HG02588 (cell line): Measurements from ENCODE around the gene ANTXRL.
"Not testable (repeated sequence)": the region's sequence is repeated elsewhere in the genome, so short reads cannot be mapped to it uniquely, and the experiment has no call there.

ENCODE experiments used
- ATAC-seq: cut with Tn5 transposase; IDR thresholded peaks from one replicate; pipeline ENCODE4 v1.9.1; 2021; ENCODE audit warnings: mild to moderate bottlenecking, moderate library complexity; ENCODE audit not compliant: unreplicated experiment

Gene ANTXRL

DNA sequence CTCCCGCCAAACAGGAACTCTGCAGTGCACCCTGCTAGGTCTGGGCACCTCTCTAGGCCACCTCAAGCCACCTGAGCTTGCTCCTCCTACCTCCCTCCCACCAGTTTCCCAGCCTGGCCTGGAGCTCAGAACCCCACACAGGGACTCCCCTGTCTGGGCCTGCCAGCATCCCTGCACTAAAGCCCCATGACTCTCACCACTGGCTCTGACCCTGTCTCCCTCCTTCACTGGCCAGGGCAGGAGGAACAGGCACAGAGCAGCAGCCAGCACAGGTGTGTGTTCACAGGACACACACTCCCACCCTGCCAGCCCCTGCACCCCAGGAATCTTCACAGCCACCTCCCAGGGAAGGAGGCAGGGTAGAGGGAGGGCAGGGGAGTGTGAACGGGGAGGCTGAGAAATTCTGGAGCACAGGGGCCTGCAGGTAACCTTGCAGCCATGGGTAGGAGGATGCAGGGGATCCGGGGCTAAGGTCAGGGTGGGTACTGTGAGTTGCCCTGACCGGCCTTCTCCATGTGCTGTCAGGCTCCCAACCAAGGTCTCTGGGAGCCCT lies 13.9 kb upstream of the ANTXRL start:
- ATAC-seq, result no peak

DNA sequence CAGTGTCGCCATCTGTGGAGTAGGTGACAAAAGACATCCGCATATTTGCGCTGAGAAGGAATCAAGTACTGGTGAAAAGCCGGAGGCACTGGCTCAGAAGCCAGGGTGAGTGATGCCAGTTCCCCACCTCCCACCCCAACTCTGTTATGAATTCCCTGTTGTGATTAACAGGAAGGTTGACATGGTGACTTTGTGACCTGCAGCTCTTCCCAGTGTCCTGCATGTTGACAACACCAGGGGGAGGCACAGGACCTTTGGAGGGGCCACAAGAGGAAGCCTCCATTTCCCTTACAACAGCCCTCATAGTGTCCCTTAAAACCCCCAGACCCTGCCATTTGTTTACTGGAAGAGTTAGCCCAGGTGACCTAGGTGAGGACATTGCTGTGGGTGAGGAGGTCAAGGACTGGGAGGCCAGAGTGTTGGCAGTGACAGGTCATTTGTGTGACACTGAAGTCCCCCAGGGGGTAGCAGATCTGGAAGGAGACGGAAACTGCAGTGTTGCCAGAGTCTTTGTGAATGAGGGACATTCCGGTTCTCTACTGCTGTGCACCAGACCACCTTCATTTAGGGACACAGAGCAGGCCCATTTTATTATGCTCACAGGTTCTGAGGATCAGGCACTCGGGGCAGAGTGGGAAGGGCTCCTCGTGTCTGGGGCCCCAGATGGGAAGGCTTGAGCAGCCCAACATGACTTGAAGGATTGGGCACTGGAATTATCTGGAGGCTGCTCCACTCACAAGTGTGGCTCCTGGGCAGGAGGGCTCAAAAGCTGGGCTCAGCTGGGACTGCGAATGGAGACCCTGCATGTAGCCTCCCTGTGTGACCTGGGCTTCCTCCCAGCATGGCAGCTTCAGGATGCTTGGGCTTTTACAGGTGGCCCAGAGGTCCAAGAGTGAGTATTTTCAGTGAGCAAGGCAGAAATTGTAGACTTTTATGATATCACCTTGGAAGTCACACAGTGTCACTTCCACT lies 13.0 kb upstream of the ANTXRL start:
- no peak for ATAC-seq

DNA sequence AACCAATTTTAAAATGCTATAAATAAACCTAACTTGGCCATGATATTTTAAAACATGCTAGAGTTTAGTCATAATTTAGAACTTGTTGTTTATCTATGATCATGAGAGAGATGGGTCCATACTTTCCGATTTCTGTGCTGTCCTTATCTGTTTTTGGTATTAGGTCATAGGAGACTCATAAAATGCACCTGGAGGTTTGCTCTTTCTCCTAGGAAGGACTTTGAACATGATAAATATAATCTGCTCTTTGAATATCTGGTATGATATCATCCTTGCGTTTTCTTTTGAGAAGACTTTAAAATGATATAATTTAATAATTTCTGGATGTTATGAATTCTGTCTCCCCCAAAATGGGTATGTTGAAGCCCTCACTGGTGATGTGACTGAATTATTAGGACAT lies 9.0 kb upstream of the ANTXRL start:
- no peak for ATAC-seq

DNA sequence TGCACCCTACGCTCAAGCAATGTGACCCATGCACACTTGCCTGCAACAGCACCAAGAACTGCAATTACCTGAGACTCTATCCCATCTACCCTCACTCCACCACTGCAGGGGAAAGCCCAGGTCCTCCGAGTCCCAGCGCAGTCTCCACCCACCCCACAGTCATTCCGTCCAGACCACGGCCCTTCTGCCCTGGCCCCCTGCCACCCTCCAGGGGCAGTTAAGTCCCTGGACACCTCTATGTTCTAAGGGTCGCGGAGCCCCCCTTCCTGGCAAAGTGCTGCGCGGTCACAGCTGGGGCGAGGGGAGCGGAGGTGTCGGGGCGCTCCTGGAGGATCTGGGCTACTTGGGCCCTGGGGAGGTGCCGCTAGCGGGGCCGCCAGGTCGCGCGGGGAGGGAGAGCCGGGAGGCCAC lies 4.4 kb upstream of the ANTXRL start:
- not testable (repeated sequence) for ATAC-seq

DNA sequence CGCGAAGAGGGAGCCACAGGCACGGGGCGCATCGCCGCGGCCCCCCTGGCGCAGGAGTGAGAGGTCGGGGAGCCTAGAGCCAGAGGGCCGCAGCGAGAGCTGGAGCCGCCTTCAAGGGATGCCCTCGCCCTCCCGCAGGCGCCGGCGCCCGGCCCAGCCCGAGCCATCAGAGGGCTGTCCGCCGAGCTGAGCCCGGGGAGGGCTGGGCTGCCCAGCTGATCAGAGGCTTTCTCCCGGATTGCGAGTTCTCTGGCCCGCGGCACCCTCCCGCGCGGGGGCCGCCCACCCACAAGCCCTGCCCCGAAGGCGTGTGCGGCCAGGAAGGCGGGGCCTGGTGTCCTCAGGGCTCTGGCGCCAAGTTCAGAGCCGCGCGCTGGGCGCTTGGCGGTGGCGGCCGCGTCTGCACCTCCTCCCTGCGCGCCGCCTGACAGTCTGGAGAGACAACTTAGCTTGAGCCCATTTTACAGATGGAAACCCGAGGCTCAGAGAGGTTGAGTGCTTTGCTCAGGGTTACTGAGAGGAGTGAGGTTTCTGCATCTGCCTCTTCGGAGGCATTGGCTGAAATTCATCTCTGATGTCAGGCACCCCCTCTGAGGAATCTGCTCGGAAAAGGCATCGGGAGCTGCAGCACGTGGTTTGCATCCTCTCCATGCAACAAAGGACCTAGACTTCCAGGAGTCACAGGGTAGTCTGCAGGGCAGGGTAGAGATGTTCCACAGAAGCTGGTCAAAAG lies 3.8 kb upstream of the ANTXRL start:
- no peak for ATAC-seq

DNA sequence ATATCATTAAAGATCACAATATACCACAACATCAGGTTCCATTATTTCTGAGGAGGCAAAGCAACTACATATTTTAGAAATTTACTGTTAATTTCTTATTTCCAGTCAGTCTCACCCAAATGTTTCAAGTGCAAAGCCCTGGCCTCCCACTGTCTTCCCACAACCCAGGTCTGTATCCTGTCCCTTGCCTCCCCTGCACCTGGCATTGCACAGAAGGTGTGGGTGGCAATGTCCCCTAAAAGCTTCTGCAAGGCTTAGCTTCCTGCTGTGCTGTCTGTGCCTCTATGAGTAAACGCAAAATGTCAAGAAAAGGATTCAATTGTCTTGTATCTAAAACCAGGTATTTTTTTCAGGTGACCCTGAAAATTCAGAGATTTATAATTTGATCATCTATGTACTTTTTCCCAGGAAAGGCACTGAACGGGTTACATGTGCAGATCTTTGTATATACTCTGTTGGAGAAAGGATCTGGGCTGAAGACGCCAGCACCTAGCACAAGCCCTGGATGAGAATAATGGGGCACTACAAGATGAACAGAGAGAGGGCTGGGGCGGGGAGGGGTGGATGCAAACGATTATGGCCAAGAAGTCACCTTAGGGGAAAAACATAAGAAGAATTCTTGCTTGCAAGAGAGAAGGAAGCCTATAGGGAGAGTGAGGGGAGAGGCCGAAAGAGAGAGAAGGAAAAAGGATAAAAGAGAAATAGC lies 3.1 kb upstream of the ANTXRL start:
- no peak for ATAC-seq

DNA sequence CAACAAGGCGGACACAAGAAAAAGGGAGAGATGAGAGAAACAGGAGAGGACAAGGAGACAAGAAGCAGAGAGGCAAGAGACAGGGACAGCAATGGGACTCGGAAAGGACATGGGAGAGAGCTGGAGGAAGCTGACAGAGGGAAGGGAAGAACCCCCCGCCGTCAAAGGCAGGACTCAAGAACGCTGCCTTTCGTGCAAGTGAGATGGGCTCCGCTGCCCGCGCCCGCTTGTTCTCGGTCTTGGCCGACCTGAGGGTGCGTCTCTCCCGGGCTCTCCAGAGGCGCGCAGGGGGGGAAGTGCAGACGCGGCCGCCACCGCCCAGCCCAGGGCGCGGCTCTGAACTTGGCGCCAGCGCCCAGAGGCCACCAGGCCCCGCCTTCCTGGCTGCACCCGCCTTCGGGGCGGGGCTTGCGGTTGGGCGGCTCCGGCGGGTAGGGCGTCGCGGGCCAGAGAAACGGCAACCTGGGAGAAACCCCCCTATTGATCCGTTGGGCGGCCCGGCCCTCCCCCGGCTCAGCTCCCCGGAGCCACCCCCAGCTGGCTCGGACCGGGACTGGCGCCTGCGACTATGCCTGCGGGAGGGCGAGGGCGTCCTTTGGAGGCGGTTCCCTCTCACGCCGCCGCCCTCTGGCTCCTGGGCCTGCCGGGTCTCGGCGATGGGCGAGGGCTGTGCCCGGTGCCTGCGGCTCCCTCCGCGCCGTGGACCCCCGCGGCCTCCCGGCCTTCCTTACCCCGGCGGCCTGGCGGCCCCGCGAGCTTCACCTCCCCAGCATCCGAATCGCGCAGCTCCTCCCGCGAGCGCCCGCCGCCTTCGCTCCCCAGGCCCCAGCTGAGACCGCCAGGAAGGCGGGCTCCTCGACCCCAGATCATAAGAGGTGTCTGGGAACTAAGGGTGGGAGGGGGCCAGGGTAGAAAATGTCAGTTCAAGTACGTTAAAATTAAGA lies 2.2 kb upstream of the ANTXRL start:
- peak; percentile 95 for ATAC-seq

DNA sequence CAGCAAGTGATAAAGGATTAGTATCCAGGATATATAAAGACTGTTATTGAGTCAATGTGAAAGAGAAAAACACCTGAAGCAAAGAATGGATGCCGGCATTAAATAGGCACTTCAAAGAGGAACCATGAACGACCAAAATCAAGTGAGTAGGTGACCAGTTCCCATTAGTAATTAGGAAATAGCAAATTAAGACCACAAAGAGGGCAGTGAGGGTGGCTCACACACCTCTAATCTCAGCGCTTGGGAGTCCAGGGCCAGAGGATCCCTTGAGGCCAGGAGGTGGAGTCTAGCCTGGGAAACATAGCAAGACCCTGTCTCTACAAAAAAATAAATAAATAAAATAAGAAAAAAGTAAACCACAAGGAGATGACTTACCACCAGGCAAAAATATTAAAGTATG lies 1.5 kb upstream of the ANTXRL start:
- no peak for ATAC-seq

DNA sequence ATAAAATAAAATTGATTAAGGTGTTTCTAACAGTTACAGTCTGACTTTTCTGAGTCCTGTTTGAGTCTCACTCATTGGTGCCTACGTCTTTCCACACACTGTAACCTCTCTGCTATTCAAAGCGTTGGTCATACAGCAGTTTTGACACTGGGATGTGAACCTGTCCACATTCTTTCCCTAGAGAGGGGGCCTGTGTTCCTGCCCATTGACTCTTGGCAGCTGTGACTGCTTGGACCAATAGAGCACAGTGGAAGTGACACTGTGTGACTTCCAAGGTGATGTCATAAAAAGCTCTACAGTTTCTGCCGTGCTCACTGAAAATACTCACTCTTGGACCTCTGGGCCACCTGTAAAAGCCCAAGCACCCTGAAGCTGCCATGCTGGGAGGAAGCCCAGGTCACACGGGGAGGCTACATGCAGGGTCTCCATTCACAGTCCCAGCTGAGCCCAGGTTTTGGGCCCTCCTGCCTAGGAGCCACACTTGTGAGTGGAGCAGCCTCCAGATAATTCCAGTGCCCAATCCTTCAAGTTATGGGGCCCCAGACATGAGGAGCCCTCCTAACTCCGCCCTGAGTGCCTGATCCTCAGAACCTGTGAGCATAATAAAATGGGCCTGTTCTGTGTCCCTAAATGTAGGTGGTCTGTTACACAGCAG lies 704 bp upstream of the ANTXRL start:
- ATAC-seq, result no peak

DNA sequence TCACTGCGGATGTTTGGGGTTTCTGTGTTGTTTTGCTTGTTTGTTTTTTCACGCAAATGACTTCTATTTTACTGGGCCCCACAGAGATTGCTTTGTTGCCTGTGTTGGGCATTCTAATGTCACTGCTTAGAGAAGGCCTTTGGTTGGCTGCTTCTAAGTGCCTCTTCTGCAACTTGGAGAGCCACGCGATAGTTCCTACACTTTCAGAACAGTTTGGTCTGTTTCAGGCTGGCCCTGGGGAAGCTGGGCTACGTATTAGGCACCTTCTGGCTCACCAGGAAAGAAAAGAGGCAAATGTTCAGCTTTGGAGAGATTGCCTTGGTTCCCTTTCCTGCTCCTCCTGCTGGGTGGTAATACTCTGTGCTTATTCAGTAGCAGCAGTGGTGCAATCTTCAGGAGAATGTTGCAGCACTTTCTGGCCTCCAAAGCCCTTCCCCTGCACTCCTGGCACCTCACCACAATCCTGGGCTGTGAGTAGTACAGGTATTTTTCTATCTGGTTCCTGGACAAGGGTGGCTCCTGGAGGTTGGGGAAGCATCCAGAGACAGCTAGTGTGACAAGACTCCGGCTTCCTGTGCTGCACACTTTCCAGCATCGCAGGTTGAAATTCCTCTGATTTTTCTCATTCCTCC lies 1.2 kb downstream of the ANTXRL start:
- ATAC-seq, result no peak

DNA sequence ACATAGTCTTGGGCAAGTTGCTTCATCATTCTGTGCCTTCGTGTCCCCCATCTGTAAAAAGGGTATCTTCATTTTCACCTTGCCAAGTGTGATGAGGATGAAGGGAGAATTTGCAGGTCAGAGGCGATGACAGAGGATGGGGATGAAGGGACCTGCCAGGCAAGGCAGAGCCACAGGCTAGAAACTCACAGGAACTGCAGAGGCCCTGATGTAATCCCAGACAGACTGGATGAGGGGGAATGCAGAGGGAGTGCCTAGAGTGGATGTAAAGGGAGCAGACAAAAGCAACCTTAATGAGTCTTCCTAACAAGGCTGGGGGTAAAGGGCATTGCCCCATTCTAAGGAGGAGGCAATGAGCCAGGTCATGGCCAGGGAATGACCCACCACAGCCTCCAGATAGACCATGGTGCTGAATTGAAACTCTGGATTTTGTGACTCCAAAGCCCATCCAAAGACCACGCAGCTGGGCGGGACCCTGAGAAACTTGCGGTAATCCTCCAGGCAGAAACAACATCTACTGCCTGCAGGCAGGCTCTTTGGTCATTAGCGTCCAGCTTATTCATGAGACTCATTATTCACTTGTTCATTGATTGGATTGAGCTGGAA lies 1.9 kb downstream of the ANTXRL start:
- ATAC-seq, result no peak

DNA sequence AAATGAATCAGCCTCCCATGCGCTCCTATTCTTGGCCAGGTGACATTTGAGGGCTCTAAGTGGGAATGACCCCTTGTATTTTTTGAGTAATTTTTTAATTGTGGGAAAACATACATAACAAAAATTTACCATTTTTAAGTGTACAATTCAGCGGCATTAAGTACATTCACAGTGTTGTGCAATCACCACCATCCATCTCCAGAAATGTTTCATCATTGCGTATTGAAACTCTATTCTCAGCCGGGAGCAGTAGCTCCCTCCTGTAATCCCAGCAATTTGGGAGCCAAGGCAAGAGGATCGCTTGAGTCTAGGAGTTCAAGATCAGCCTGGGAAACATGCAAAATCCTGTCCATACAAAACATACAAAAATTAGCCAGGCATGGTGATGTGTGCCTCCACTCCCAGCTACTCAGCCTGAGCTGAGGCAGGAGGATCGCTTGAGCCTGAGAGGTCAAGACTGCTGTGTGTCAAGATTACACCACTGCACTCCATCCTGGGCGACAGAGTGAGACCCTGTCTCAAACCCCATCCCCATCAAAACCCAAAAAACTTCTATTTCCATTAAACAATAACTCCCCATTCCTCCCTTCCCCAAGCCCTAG lies 2.5 kb downstream of the ANTXRL start:
- no peak for ATAC-seq

DNA sequence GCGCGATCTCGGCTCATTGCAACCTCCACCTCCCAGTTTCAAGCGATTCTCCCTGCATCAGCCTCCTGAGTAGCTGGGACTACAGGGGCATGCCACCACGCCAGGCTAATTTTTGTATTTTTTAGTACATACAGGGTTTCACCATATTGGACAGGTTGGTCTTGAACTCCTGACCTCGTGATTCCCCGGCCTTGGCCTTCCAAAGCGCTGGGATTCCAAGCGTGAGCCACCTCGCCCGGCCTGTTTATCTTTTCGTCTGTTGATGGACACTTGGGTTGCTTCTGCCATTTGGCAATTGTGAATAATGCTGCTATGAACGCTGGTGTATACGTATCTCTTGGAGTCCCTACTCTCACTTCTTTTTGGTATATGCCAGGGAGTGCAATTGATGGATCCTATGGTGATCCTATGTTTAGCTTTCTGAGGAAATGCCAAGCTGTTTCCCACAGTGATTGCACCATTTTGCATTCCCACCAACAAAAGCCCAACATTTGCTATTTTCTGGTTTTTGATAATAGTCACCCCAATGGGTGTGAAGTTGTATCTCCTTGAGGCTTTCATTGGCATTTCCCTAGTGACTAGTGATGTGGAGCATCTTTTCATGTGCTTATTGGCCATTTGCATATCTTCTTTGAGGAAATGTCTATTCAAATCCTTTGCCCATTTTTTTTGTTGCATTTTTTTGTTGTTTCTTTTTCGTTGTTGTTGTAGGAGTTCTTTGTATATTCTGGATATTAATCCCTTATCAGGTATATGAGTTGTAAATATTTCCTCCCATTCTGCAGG lies 3.5 kb downstream of the ANTXRL start:
- ATAC-seq, result no peak

DNA sequence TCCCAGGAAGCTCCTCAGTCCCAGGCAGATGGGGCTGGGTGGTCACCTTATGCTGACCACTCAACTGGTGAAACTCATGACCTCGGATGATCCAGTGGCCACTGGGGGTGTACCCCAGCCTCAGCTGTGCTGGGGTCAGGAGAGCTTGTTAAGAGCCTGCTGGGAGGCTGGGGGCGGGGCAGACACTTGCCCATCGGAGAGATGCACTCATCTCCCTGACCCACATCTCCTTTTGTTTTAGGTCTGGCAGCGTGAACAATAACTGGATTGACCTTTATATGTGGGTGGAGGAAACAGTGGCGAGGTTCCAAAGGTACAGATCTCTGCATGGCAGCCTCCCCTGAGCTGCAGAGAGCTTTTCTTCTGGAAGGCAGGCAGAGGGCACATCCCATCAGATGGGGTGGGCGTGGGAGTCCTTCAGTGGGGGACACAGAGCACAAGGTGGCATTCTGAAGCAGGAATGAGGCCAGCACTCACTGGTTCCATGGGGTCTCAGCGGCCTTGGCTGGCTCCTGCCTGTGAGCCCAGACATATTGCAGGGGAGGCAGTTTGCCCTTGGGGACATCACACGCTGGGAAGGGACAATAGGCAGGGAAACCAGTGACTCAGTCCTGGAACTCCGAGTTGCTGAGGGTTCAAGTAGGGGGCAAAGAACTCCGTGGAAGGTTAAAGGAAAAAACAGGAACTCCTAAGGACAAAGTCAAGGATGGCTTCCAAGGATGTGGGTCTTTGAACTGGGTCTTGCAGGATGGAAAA lies 5.2 kb downstream of the ANTXRL start:
- ATAC-seq, result no peak

DNA sequence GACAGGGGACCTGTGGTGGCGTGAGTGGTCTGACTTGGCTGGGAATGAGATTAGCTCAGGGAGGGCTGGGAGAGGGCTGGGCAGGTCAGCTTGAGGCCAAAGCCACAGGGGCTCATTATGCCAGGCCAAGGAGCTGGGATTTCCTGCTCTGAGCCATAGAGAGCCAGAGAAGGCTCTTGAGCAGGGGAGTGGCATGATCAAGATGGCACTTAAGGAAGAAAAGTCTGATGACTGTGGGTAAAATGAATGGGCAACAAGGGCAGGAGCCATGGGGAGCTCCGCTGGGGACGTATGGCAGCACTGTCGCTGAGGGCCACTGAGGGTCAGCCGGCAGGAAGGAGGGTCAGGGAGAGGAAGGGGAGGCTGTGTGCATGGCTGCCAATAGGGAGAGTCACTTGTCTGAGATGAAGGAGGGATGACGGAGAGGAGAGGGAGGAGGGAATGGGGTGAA lies 5.8 kb downstream of the ANTXRL start:
- ATAC-seq, result no peak

DNA sequence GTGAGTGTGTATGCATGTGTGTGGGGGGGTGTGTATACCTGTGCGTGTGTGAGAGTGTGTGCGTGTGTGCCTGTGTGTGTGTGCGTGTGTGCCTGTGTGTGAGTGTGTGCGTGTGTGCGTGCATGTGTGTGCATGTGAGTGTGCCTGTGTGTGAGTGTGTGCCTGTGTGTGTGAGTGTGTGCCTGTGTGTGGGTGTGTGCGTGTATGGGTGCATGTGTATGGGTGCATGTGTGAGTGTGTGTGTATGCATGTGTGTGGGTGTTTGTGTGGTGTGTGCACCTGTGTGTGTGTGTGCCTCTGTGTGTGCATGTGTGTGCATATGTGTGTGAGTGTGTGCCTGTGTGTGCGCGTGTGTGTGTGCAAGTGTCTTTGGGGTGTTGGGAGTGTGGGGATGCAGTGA lies 6.4 kb downstream of the ANTXRL start:
- ATAC-seq, result no peak
